ENCODE results near the gene KSR2.

DNA sequence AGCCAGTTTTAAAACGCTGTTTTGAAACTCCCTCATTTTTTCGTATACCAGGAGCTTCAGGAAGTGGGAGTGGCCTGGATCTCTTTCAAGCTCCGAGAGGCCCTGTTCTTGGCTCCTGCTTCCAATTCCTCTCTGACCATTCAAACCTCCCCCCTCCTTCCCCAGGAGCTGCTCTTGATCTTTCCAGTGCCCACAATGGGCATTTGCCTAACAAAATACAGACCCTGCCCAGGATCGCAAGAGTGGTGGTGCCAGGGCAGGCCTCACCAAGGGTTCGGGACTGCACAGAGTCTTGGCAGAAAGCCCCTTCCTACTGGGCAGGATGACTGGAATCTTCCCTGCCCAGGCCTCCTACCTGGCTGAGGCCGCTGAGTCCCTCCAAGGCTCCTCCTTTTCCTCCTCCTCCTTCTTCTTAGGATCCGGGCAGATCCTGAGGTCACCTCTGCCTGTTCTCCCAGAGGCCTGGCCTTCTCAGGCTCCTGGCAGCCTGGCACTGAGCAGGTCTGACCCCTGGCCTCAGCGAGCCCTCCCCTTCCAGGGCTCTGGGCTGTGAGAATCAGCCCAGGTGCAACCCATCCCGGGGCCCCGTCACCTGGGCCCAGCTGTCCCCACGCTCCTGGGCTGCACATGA lies 560.5 kb downstream of the KSR2 start:
- TF ChIP-seq CTCF (IDR thresholded peaks at IDR 0.05) = no peak
- no peak for TF ChIP-seq POLR2A (IDR thresholded peaks at IDR 0.05)
